ENCODE results near the gene COQ3.

COQ3 gene

GRCh38 chr6:99393698-99394531, at the start of gene COQ3:
Gene COQ3, minus strand, starts transcription at chr6:99394195. Its CDS starts 16 bp downstream, at chr6:99394179.
- DNase-seq: peak; percentile 74

GRCh38 chr6:99434702-99435530, 40.9 kb upstream of the COQ3 start:
- no peak for DNase-seq

- no peak for DNase-seq
Observed at GRCh38 chr6:99432877-99433276, 38.9 kb upstream of the COQ3 start.

GRCh38 chr6:99431901-99432300, 37.9 kb upstream of the COQ3 start:
- DNase-seq: no peak

- no peak for DNase-seq
Observed at GRCh38 chr6:99427988-99428387, 34.0 kb upstream of the COQ3 start.

- DNase-seq: no peak
Observed at GRCh38 chr6:99426451-99426757, 32.4 kb upstream of the COQ3 start.

- DNase-seq: peak; percentile 73
Observed at GRCh38 chr6:99425647-99426450, 31.9 kb upstream of the COQ3 start.

DNA sequence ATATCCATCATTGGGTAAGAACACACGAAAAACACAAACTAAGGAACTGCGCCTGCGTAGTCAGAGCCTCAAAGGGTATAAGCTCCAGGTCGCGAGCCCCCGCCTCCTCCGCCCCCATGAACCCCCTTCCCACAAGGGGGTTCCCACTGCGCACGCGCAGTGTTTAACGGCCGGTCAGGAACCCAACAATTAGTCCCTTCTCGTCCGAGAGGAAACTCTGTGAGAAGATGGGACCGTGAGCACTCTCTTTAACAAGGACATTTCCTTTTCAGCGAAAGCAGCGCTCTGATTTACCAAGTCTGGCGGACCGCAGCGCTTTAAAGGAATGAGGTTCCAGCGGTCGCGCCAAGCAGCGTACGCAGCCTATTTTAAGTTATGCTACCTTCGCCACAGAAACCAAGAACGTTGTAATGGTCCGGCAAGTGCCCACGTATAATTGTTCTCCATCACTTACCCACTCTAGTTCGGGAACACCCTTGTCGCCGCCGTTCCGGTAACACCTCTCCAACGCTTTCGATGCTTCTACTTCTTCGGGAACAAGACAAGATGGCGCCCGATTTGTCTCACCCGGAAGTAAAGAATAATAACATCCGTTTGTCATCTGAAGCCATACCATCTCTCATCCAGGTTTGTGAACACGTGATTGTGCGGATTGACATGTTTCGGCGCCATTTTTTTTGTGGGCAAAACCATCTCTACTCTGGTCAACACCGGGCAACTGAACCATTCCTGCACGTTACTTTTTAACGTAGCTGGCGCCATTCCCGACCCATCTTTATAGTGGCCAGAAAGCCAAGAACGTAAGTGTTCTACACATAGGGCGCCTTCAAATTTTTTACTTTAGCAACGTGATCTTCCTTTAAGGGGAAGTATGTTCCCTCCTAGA, 31.0 kb upstream of the COQ3 start, which contains the start of gene PNISR:
TSS of gene PNISR (minus strand) at position 548 of the 886 bp plus-strand sequence. CDS start 10,649 bp downstream, outside the sequence.
- DNase-seq: peak; percentile 86

GRCh38 chr6:99424022-99424421, 30.0 kb upstream of the COQ3 start:
- DNase-seq: no peak

DNA sequence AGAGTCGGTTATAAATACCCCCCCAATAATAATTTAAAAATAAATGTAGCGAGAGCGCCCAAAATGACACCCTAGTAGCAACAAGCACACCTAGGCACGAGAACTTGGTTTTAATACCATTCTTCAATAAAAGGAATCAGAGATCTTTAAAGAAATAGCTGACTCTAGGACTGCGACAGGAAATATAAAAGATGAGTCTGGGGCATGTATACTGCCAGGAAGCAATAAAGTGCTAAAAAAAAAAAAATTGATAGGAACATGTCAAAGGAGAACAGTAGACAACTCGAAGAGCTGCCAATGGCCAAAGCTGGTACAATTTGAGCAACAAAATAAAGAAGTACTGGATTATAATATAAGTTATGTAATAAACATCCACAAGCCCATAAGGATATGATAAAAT, 28.9 kb upstream of the COQ3 start:
- DNase-seq: no peak

- DNase-seq: no peak
Observed at GRCh38 chr6:99416892-99417767, 23.1 kb upstream of the COQ3 start.

DNA sequence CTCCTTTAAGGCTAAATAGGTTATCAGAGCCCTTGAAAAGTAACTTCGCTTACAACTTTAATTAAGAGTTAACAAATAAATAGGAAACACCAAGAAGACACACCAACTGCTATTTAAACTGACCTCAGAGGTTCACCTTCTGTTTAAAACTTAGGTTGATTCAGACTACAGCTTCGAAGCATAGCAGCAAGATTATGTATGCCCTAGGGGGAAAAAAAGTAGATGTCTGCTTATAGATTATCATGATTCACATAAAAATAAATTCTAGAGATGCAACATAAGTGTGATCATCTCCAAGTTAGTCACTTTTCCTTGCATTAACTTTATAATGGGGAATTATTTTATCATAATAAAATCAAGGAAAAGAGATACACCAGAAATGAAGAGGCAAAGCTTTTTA, 22.2 kb upstream of the COQ3 start:
- DNase-seq: no peak

DNA sequence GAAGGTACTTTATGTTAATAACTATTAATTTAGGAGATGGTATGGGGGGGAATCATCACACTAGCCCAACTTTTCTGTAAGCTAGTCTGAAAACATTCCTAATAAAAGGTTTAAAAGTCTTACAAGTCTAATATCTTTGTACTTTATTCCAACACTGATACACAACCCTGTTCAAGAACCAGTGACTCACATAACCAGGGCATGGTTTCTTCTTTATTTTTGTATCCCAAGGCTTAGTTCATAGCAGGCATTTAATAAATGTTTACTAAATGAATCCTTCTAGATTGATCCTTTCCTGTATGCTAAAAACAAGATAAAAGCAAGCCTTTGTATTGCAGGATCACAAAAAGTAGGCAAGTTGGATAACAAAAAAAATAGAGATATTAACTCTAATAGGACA, 21.5 kb upstream of the COQ3 start:
- no peak for DNase-seq

GRCh38 chr6:99412065-99412464, 18.1 kb upstream of the COQ3 start:
- no peak for DNase-seq

DNA sequence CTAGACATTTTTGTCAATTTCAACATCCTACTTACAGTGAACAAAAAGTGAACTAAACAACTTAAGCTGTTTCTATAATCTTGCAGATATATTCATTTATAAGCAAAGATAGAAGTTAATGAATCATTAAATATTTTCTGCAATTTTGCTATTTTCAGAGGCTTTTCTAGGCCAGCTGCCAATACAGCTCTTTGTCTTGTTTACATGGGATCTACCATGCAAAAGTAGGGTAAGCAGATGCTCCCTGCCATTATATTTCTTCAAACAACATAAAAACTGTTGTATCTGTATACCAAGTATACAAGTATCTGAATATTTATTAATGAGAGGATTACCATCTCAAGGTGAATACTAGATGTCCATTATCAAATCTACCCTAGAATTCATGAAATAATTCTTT, 15.7 kb upstream of the COQ3 start:
- no peak for DNase-seq

- no peak for DNase-seq
Observed at GRCh38 chr6:99407076-99407475, 13.1 kb upstream of the COQ3 start.

GRCh38 chr6:99402448-99402847, 8.5 kb upstream of the COQ3 start:
- DNase-seq: no peak

- DNase-seq: no peak
Observed at GRCh38 chr6:99397287-99397686, 3.3 kb upstream of the COQ3 start.

- DNase-seq: no peak
Observed at GRCh38 chr6:99393366-99393697, 663 bp downstream of the COQ3 start.

- DNase-seq: no peak
Observed at GRCh38 chr6:99390896-99391295, 3.1 kb downstream of the COQ3 start.

GRCh38 chr6:99384507-99384906, 9.5 kb downstream of the COQ3 start:
- DNase-seq: no peak
